Eye (tissue), 1 donor: Measurements from ENCODE around the gene INPP5A.
"Not testable (repeated sequence)": the region's sequence is repeated elsewhere in the genome, so short reads cannot be mapped to it uniquely, and the experiment has no call there.

ENCODE experiments used
- DNase-seq: peaks from one replicate; pipeline ENCODE4 v3.0.0-alpha.2; 2015

Gene INPP5A

GRCh38 chr10:132752378-132752777 is 214.8 kb downstream of the INPP5A start:
- no peak for DNase-seq

- no peak for DNase-seq
These were observed 215.4 kb downstream of the INPP5A start for GRCh38 chr10:132752961-132753360.

- peak; percentile 15 for DNase-seq
These were observed 216.0 kb downstream of the INPP5A start for GRCh38 chr10:132753596-132753995.

GRCh38 chr10:132754071-132754470 is 216.5 kb downstream of the INPP5A start:
- no peak for DNase-seq

- no peak for DNase-seq
These were observed 217.7 kb downstream of the INPP5A start for GRCh38 chr10:132755166-132755711.

- DNase-seq, result no peak
These were observed 219.0 kb downstream of the INPP5A start for GRCh38 chr10:132756591-132756990.

GRCh38 chr10:132757171-132757570 is 219.6 kb downstream of the INPP5A start:
- no peak for DNase-seq

GRCh38 chr10:132758865-132759264 is 221.3 kb downstream of the INPP5A start:
- DNase-seq, result no peak

- DNase-seq, result no peak
These were observed 223.9 kb downstream of the INPP5A start for GRCh38 chr10:132761395-132762060.

- DNase-seq, result no peak
These were observed 224.7 kb downstream of the INPP5A start for GRCh38 chr10:132762267-132762666.

GRCh38 chr10:132763545-132763944 is 226.0 kb downstream of the INPP5A start:
- DNase-seq, result no peak

GRCh38 chr10:132764108-132764507 is 226.5 kb downstream of the INPP5A start:
- DNase-seq, result no peak

GRCh38 chr10:132765435-132765834 is 227.8 kb downstream of the INPP5A start:
- DNase-seq, result peak; percentile 13

- DNase-seq, result no peak
These were observed 228.7 kb downstream of the INPP5A start for GRCh38 chr10:132766291-132766690.

- no peak for DNase-seq
These were observed 231.0 kb downstream of the INPP5A start for GRCh38 chr10:132768346-132769248.

GRCh38 chr10:132770061-132771021 is 232.8 kb downstream of the INPP5A start:
- no peak for DNase-seq

GRCh38 chr10:132772816-132773215 is 235.2 kb downstream of the INPP5A start:
- DNase-seq, result not testable (repeated sequence)

GRCh38 chr10:132774181-132774901 is 236.8 kb downstream of the INPP5A start:
- peak; percentile 33 for DNase-seq

GRCh38 chr10:132774902-132775863 is 237.6 kb downstream of the INPP5A start:
- DNase-seq, result peak; percentile 60

- DNase-seq, result no peak
These were observed 238.6 kb downstream of the INPP5A start for GRCh38 chr10:132776186-132776585.

- DNase-seq, result no peak
These were observed 239.2 kb downstream of the INPP5A start for GRCh38 chr10:132776821-132777220.
